GM10248 (cell line): ENCODE results near the gene GLS2.

Experiments
- CTCF ChIA-PET: fragments of 300-600 bp; sonication (Branson Sonifier 250); formaldehyde crosslinking; extraction: SDS; loops from one replicate; lab custom pipeline; 2021; ENCODE audit warnings: antibody characterized with exemption; lab: Yijun Ruan, JAX
- POLR2A ChIA-PET: fragments of 350-650 bp; sonication (Branson Sonifier 250); formaldehyde crosslinking; extraction: SDS; loops from one replicate; lab custom pipeline; 2020; ENCODE audit warnings: antibody characterized with exemption; lab: Yijun Ruan, JAX
- DNase-seq: peaks from one replicate; pipeline ENCODE4 v3.0.0; 2012; ENCODE audit errors: extremely low spot score
- CTCF ChIP-seq: IDR thresholded peaks from 2 replicates; pipeline ENCODE4 v1.5.1; 2012; ENCODE audit warnings: mild to moderate bottlenecking, low read depth; ENCODE audit errors: extremely low read depth, missing control alignments, control extremely low read depth

Gene GLS2

GRCh38 chr12:56431288-56431687, 56.7 kb downstream of the GLS2 start:
- TF ChIP-seq CTCF, result no peak
- POLR2A ChIA-PET, result no interaction called here
- no peak for DNase-seq

GRCh38 chr12:56425940-56426438, 62.0 kb downstream of the GLS2 start:
- ChIA-PET POLR2A (interaction anchor here (0.5 kb wide), 1 partner anchor 260 kb away, joined by 4 read pairs; no protein-coding TSS in a partner anchor), CTCF (interaction anchor here (0.6 to 2.0 kb wide), 3 partner anchors 9 to 218 kb away, joined by 3 to 5 read pairs (median 3); no protein-coding TSS in a partner anchor)
- no peak for DNase-seq
- no peak for TF ChIP-seq CTCF

More at GRCh38 chr12:56431288-56431687, 56.7 kb downstream of the GLS2 start:
- CTCF ChIA-PET, result interaction anchor here (1.2 to 2.0 kb wide), 2 partner anchors 33 to 35 kb away, joined by 3 to 6 read pairs; no protein-coding TSS in a partner anchor

- ChIA-PET POLR2A (interaction anchor here (0.5 kb wide), 1 partner anchor 260 kb away, joined by 4 read pairs; no protein-coding TSS in a partner anchor), CTCF (interaction anchor here (1.1 to 2.0 kb wide), 3 partner anchors 9 to 217 kb away, joined by 3 to 5 read pairs (median 3); no protein-coding TSS in a partner anchor)
Observed at GRCh38 chr12:56425193-56425592, 62.8 kb downstream of the GLS2 start.

More at GRCh38 chr12:56425193-56425592, 62.8 kb downstream of the GLS2 start:
- no peak for DNase-seq
- TF ChIP-seq CTCF, result no peak
